K562 (cell line): ENCODE data around the gene FMN1. TPM values are rescaled to one million over a fixed set of nuclear protein-coding genes. Genes with fewer than 3 reads are reported as not detected.

Experiments used
- ATAC-seq: fragments of 200-7000 bp; cut with Tn5 transposase; 3 replicates; pipeline ENCODE4 v1.9.1; 2020; ENCODE audit warnings: moderate library complexity
- BruUV-seq: library from RNA; stranded (reverse); fragments of 400-500 nt; replicated peaks from 2 replicates; lab custom pipeline; 2021; lab: Mats Ljungman, UMichigan
- CTCF ChIA-PET: fragments of 300-600 bp; formaldehyde crosslinking; extraction: SDS; loops from one replicate; lab custom pipeline; 2021; ENCODE audit warnings: low intra/inter-chr PET ratio; lab: Yijun Ruan, JAX
- POLR2A ChIA-PET: fragments of 300-600, 350-650 bp; sonication (Branson Sonifier 250); formaldehyde crosslinking; extraction: SDS; loops from one replicate; lab custom pipeline; 2021; ENCODE audit warnings: antibody characterized with exemption, inconsistent platforms; lab: Yijun Ruan, JAX
- DNase-seq, 4 experiments: peaks; one replicate each; pipeline versions ENCODE4 v3.0.0 to v3.0.0-alpha.2; 2011 to 2018; ENCODE audit warnings: low spot score in 3 of 4, mixed read lengths in 3 of 4; ENCODE audit errors: extremely low read depth in 1 of 4
- FAIRE-seq: peaks from 2 replicates; lab custom pipeline; 2011; peaks lifted over from hg19 to GRCh38; lab: Jason Lieb, UNC
- H2AFZ ChIP-seq: 2 replicates; pipeline ENCODE4 v1.6.0; 2011; ENCODE audit warnings: low read depth, low read length, control low read depth, inconsistent platforms
- H3K27ac ChIP-seq: fragments of 200-600 bp; 3 replicates; pipeline ENCODE4 v1.8.0; 2011; ENCODE audit warnings: low read depth, mild to moderate bottlenecking, control low read depth, inconsistent platforms, low read length, moderate library complexity, mixed read lengths; ENCODE audit errors: extremely low read depth
- H3K27me3 ChIP-seq, 2 experiments: fragments of 300-600 bp in 1 of 2; 2 replicates in 1 of 2; 3 replicates in 1 of 2; pipeline versions ENCODE4 v1.6.0 to v1.8.0; 2011; ENCODE audit warnings: inconsistent platforms in 2 of 2, low read length in 2 of 2, mild to moderate bottlenecking in 1 of 2, mixed read lengths in 1 of 2, moderate library complexity in 1 of 2; ENCODE audit not compliant: control insufficient read depth in 2 of 2, insufficient read depth in 2 of 2
- H3K36me3 ChIP-seq: fragments of 300-600 bp; 3 replicates; pipeline ENCODE4 v1.8.0; 2011; ENCODE audit warnings: mild to moderate bottlenecking, low read length, inconsistent platforms; ENCODE audit not compliant: control insufficient read depth, insufficient read depth
- H3K4me1 ChIP-seq, 2 experiments: fragments of 200-600 bp in 1 of 2; replicated peaks in 1 of 2; 2 replicates in 1 of 2; 3 replicates in 1 of 2; pipeline versions ENCODE4 v1.5.1 to v1.8.0; 2011; ENCODE audit warnings: inconsistent platforms in 2 of 2, low read length in 2 of 2, mild to moderate bottlenecking in 1 of 2, mixed read lengths in 1 of 2, moderate library complexity in 1 of 2; ENCODE audit not compliant: control insufficient read depth in 2 of 2, insufficient read depth in 2 of 2
- H3K4me2 ChIP-seq: 2 replicates; pipeline ENCODE4 v1.6.1; 2011; ENCODE audit warnings: low read length, control low read depth, inconsistent platforms, mixed read lengths; ENCODE audit not compliant: insufficient read depth
- H3K4me3 ChIP-seq: fragments of 200-600 bp; sonication (generic), shearing (Covaris generic); 2 replicates; pipeline ENCODE4 v1.5.1; 2016; ENCODE audit warnings: control low read depth, inconsistent platforms
- H3K79me2 ChIP-seq: fragments of 200-600 bp; 3 replicates; pipeline ENCODE4 v1.8.0; 2011; ENCODE audit warnings: low read length, inconsistent platforms; ENCODE audit not compliant: control insufficient read depth, insufficient read depth
- H3K9ac ChIP-seq, 2 experiments: 2 replicates each; pipeline versions ENCODE4 v1.6.0 to v1.6.1; 2011; ENCODE audit warnings: low read depth in 2 of 2, low read length in 2 of 2, control low read depth in 1 of 2, inconsistent platforms in 1 of 2, mild to moderate bottlenecking in 1 of 2, mixed read lengths in 1 of 2; ENCODE audit not compliant: insufficient read depth in 1 of 2
- H3K9me1 ChIP-seq: one replicate; pipeline ENCODE4 v1.6.0; 2011; ENCODE audit warnings: inconsistent platforms, mild to moderate bottlenecking, low read length, moderate library complexity; ENCODE audit not compliant: control insufficient read depth, insufficient read depth
- H3K9me3 ChIP-seq: replicated peaks from 2 replicates; pipeline ENCODE4 v1.5.1; 2011; ENCODE audit warnings: low read depth, low read length, inconsistent platforms; ENCODE audit not compliant: control insufficient read depth, insufficient read depth
- H4K20me1 ChIP-seq: replicated peaks from 2 replicates; pipeline ENCODE4 v1.6.1; 2011; ENCODE audit warnings: low read length, inconsistent platforms, mixed read lengths; ENCODE audit not compliant: control insufficient read depth, insufficient read depth
- HNRNPL ChIP-seq: fragments of 200-400 bp; formaldehyde crosslinking; IDR thresholded peaks from 2 replicates; pipeline ENCODE4 v1.6.1; 2017; ENCODE audit warnings: low read depth, mild to moderate bottlenecking, low read length
- NCOA6 ChIP-seq: fragments of 450-650 bp; IDR thresholded peaks from 2 replicates; pipeline ENCODE4 v1.6.1; 2017; ENCODE audit warnings: mild to moderate bottlenecking
- RCOR1 ChIP-seq, 2 experiments: IDR thresholded peaks; 2 replicates each; pipeline ENCODE4 v1.6.1; 2012; ENCODE audit warnings: low read depth in 2 of 2, low read length in 2 of 2, borderline replicate concordance in 1 of 2, improper control_type of control experiment in 1 of 2
- RFX1 ChIP-seq: fragments of 450-650 bp; IDR thresholded peaks from 2 replicates; pipeline ENCODE4 v1.6.1; 2016; ENCODE audit warnings: mild to moderate bottlenecking, moderate library complexity
- SPI1 ChIP-seq: IDR thresholded peaks from 2 replicates; pipeline ENCODE4 v1.6.1; 2011; ENCODE audit warnings: low read depth, low read length, control low read depth, borderline replicate concordance
- YBX1 ChIP-seq: fragments of 450-650 bp; IDR thresholded peaks from 2 replicates; pipeline ENCODE4 v1.7.1; 2016; ENCODE audit warnings: mild to moderate bottlenecking
- ZBTB7A ChIP-seq: IDR thresholded peaks from 2 replicates; pipeline ENCODE4 v1.6.1; 2011; ENCODE audit warnings: low read depth, mild to moderate bottlenecking, low read length, moderate library complexity, borderline replicate concordance; ENCODE audit not compliant: control insufficient read depth
- WGBS: fragments of 100-300 bp; shearing (Covaris generic); methylation state at CpG from one replicate; pipeline ENCODE4 v1.1.6; 2016; ENCODE audit warnings: low coverage, mixed read lengths; ENCODE audit not compliant: insufficient coverage; ENCODE audit errors: missing lambda C conversion rate; 5-methylcytosine and 5-hydroxymethylcytosine counted together
- in situ Hi-C: fragments of 300-500 bp; cut with MboI; formaldehyde crosslinking; loops from 4 replicates; pipeline ENCODE4 v1.15.0; 2018; ENCODE audit warnings: inconsistent platforms, mixed read lengths
- intact Hi-C: fragments of 100-400 bp; cut with micrococcal nuclease; formaldehyde crosslinking; loops from 2 replicates; pipeline ENCODE4 v1.14.2; 2022
- polyA plus RNA-seq, 8 experiments: library from polyadenylated mRNA; depleted of rRNA in 4 of 8; stranded (reverse) in 5 of 8; unstranded in 3 of 8; fragments of >200 nt; fragmentation: Nextera tagmentation in 2 of 8; fragmentation: Illumina TruSeq in 1 of 8; extraction: Ambion mirVana in 2 of 8; extraction: Trizol in 1 of 8; gene quantifications; 2 replicates each; pipeline versions ENCODE4 v1.2.1 to v1.2.3, GENCODE V29; 2011 to 2014; ENCODE audit warnings: inconsistent platforms in 1 of 8, missing spikeins in 1 of 8
- total RNA-seq, 7 experiments: library from RNA; depleted of rRNA in 6 of 7; stranded (reverse); fragments of >200 nt in 6 of 7; fragmentation: Illumina TruSeq in 2 of 7; extraction: Trizol in 2 of 7; gene quantifications; 2 replicates each; pipeline versions ENCODE4 v1.2.1 to v1.2.3, GENCODE V29; 2011 to 2021; ENCODE audit warnings: low replicate concordance in 1 of 7
- TF ChIP-seq, protein P1 (sequence below): sonication (generic); formaldehyde crosslinking; IDR thresholded peaks from 2 replicates; pipeline ENCODE4 v1.8.0; 2022; ENCODE audit warnings: missing genetic modification reagents, mild to moderate bottlenecking, borderline replicate concordance
- TF ChIP-seq, protein P2 (sequence below): fragments of 250-450 bp; sonication (Bioruptor Pico); IDR thresholded peaks from 2 replicates; pipeline ENCODE4 v1.8.0; 2022; ENCODE audit warnings: inconsistent platforms

FMN1 gene
- total and polyA plus RNA-seq, 9 of the 15 experiments (the other 6 are each of a cell fraction or from before 2014, with no cell fraction given): 0.03 to 0.07 (median 0.04) TPM; not detected in 6

DNA sequence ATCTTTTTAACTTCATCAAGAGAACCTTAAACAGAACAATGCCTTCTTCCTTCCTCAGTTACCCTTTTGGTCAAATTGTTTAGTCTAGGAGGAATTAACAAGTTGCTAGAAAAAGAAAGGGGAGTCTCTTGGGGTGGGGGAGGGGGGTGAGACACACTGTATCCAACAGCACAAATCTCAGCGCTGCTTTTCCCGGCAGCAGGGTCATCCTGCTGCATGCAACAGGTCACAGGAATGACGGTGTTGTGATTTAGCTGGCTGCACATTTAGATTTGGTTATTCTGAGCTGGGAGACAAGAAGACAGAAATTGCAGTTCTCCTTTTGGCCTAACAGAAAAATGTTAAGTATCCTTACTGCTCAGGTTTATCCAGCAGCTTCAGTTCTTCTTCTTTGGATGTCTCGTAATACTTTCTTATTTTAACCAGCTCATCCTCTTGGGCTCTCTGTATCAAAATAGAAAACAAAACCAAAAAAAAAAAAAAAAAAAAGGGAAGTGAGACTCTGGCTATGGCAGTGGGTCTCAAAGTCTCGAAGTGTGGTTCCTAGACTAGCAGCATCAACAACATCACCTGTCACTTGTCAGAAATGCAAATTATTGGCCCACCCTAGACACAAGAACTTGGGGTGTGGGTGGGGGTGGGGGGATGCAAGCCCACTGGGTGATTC lies 286.2 kb downstream of the FMN1 start:
- Histone ChIP-seq H3K36me3 (no peaks in the 10 kb centered on the region), H3K4me1 (no peaks in the 10 kb centered on the region), H3K9me3 (no peaks in the 10 kb centered on the region), H3K79me2 (no peaks in the 10 kb centered on the region), H2AFZ (no peak overlapping the region), H4K20me1 (no peaks in the 10 kb centered on the region)
- BruUV-seq: no TSS peak
- 2% methylated on average over 4 of the region's 5 CpGs for WGBS
- in situ Hi-C loops: no loop called here
- CTCF ChIA-PET: no interaction called here
- no peak for FAIRE-seq
- TF ChIP-seq RCOR1 (IDR thresholded peaks at IDR 0.05; ENCODE audit: borderline replicate concordance in 1 of 2, low read depth in 2 of 2, low read length in 2 of 2) (no peak), SPI1 (0 out of 2 replicates have a peak, but pooled peaks have one; percentile 5)
- TF ChIP-seq, all 486 proteins: peak for 1
- H3K9ac ChIP-seq: no peak overlapping the region
- intact Hi-C loops: no loop called here
- no peak overlapping the region for H3K4me2 ChIP-seq
- POLR2A ChIA-PET: interaction anchor here (1.1 kb wide), 1 partner anchor 8 kb away, joined by 4 read pairs; no protein-coding TSS in a partner anchor
- peaks cover 0 to 8% of the 10 kb centered on the region in 2 experiments; a peak in 2 of 5 replicates for H3K27me3 ChIP-seq
- H3K9me1 ChIP-seq: no peaks in the 10 kb centered on the region
- DNase-seq: no peak
- no peak overlapping the region for H3K27ac ChIP-seq
- no peak overlapping the region for H3K4me3 ChIP-seq
- ATAC-seq: no peak

- WGBS: 2% methylated on average over 4 of the region's 4 CpGs
- DNase-seq: no peak
- no peak overlapping the region for H3K27ac ChIP-seq
- H3K4me3 ChIP-seq: no peak overlapping the region
- no peak overlapping the region for H3K4me2 ChIP-seq
- in situ Hi-C loops: no loop called here
- ATAC-seq: no peak
- H3K36me3 ChIP-seq: no peaks in the 10 kb centered on the region
- no peak for FAIRE-seq
- H3K4me1 ChIP-seq: no peaks in the 10 kb centered on the region
- ChIA-PET POLR2A (no interaction called here), CTCF (interaction anchor here (0.5 kb wide), 1 partner anchor 961 kb away, joined by 7 read pairs; no protein-coding TSS in a partner anchor)
- H2AFZ ChIP-seq: no peak overlapping the region
- intact Hi-C loops: no loop called here
- H3K79me2 ChIP-seq: no peaks in the 10 kb centered on the region
- BruUV-seq: no TSS peak
- H3K9ac ChIP-seq: no peak overlapping the region
- H4K20me1 ChIP-seq: no peaks in the 10 kb centered on the region
- H3K27me3 ChIP-seq: peaks cover 0 to 8% of the 10 kb centered on the region in 2 experiments; a peak in 2 of 5 replicates
- no peaks in the 10 kb centered on the region for H3K9me3 ChIP-seq
- no peaks in the 10 kb centered on the region for H3K9me1 ChIP-seq
- no peak for TF ChIP-seq ZBTB7A
- no peak for TF ChIP-seq YBX1
- TF ChIP-seq, protein P1, sequence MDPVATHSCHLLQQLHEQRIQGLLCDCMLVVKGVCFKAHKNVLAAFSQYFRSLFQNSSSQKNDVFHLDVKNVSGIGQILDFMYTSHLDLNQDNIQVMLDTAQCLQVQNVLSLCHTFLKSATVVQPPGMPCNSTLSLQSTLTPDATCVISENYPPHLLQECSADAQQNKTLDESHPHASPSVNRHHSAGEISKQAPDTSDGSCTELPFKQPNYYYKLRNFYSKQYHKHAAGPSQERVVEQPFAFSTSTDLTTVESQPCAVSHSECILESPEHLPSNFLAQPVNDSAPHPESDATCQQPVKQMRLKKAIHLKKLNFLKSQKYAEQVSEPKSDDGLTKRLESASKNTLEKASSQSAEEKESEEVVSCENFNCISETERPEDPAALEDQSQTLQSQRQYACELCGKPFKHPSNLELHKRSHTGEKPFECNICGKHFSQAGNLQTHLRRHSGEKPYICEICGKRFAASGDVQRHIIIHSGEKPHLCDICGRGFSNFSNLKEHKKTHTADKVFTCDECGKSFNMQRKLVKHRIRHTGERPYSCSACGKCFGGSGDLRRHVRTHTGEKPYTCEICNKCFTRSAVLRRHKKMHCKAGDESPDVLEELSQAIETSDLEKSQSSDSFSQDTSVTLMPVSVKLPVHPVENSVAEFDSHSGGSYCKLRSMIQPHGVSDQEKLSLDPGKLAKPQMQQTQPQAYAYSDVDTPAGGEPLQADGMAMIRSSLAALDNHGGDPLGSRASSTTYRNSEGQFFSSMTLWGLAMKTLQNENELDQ: no peak
- no peak for TF ChIP-seq RFX1
- TF ChIP-seq NCOA6: no peak
- TF ChIP-seq, protein P2, sequence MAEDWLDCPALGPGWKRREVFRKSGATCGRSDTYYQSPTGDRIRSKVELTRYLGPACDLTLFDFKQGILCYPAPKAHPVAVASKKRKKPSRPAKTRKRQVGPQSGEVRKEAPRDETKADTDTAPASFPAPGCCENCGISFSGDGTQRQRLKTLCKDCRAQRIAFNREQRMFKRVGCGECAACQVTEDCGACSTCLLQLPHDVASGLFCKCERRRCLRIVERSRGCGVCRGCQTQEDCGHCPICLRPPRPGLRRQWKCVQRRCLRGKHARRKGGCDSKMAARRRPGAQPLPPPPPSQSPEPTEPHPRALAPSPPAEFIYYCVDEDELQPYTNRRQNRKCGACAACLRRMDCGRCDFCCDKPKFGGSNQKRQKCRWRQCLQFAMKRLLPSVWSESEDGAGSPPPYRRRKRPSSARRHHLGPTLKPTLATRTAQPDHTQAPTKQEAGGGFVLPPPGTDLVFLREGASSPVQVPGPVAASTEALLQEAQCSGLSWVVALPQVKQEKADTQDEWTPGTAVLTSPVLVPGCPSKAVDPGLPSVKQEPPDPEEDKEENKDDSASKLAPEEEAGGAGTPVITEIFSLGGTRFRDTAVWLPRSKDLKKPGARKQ: no peak
- no peak for TF ChIP-seq HNRNPL
Measured at GRCh38 chr15:32905481-32905880, 289.0 kb downstream of the FMN1 start.
